ENCODE data around the gene SSR4.
"Not testable (repeated sequence)": the region's sequence is repeated elsewhere in the genome, so short reads cannot be mapped to it uniquely, and the experiment has no call there.

Gene SSR4

GRCh38 chrX:153807976-153808375 lies 13.5 kb downstream of the SSR4 start:
- no peak for DNase-seq

GRCh38 chrX:153812220-153812619 lies 17.8 kb downstream of the SSR4 start:
- DNase-seq, result no peak

GRCh38 chrX:153813161-153813560 lies 18.7 kb downstream of the SSR4 start:
- no peak for DNase-seq

GRCh38 chrX:153814591-153815315 lies 20.3 kb downstream of the SSR4 start:
- DNase-seq, result no peak

GRCh38 chrX:153816831-153817690 lies 22.6 kb downstream of the SSR4 start:
- peak; percentile 27 for DNase-seq

- DNase-seq, result not testable (repeated sequence)
These were observed 23.6 kb downstream of the SSR4 start for GRCh38 chrX:153818064-153818463.

- DNase-seq, result peak; percentile 54
These were observed 24.3 kb downstream of the SSR4 start for GRCh38 chrX:153818571-153819383.

GRCh38 chrX:153819384-153820040 lies 25.0 kb downstream of the SSR4 start:
- no peak for DNase-seq

- no peak for DNase-seq
These were observed 26.1 kb downstream of the SSR4 start for GRCh38 chrX:153820601-153821000.

GRCh38 chrX:153821066-153821465 lies 26.6 kb downstream of the SSR4 start:
- DNase-seq, result no peak

- DNase-seq, result no peak
These were observed 29.9 kb downstream of the SSR4 start for GRCh38 chrX:153824348-153824747.

GRCh38 chrX:153825042-153825441 lies 30.6 kb downstream of the SSR4 start:
- DNase-seq, result no peak

- DNase-seq, result no peak
These were observed 32.5 kb downstream of the SSR4 start for GRCh38 chrX:153827016-153827415.

- DNase-seq, result no peak
These were observed 33.4 kb downstream of the SSR4 start for GRCh38 chrX:153827903-153828302.

GRCh38 chrX:153828308-153828707 lies 33.8 kb downstream of the SSR4 start:
- DNase-seq, result no peak

GRCh38 chrX:153828723-153829548 lies 34.5 kb downstream of the SSR4 start:
- DNase-seq, result no peak

GRCh38 chrX:153829549-153829798 lies 35.0 kb downstream of the SSR4 start:
- DNase-seq, result no peak

GRCh38 chrX:153829799-153830639 lies 35.6 kb downstream of the SSR4 start, which contains the start of gene PDZD4:
Gene PDZD4, minus strand, starts transcription at chrX:153830544. Its CDS starts 246 bp downstream, at chrX:153830298.
- no peak for DNase-seq

- no peak for DNase-seq
These were observed 36.4 kb downstream of the SSR4 start for GRCh38 chrX:153830640-153831428.
